GM19397 (cell line): Measurements from ENCODE around the gene ZC3H13.

Source experiments
- ATAC-seq: cut with Tn5 transposase; IDR thresholded peaks from one replicate; pipeline ENCODE4 v1.9.1; 2021; ENCODE audit warnings: mild to moderate bottlenecking, moderate library complexity; ENCODE audit not compliant: unreplicated experiment

The ZC3H13 gene

DNA sequence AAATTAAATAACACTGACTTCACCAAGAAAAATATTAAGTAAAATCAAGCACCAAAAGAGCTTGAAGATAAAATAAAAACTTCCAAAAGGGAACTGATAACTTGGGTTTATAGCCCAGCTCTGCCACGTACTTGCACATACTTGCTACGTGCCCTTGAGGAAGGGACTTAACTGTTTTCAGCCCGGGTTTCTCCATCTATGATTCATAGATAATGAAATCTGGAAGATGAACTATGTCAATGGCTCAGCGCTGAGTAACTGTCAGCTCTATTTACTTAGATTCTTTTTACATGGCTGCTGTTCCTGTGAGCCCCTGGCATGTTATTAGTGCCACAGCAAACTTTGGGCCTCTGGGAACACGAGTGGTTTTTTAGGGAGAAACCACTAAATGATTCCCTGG, 9.6 kb upstream of the ZC3H13 start:
- no peak for ATAC-seq

- ATAC-seq = no peak
Observed at GRCh38 chr13:46059405-46059804, 6.9 kb upstream of the ZC3H13 start.

- ATAC-seq = no peak
Observed at GRCh38 chr13:46058268-46058667, 5.7 kb upstream of the ZC3H13 start.

DNA sequence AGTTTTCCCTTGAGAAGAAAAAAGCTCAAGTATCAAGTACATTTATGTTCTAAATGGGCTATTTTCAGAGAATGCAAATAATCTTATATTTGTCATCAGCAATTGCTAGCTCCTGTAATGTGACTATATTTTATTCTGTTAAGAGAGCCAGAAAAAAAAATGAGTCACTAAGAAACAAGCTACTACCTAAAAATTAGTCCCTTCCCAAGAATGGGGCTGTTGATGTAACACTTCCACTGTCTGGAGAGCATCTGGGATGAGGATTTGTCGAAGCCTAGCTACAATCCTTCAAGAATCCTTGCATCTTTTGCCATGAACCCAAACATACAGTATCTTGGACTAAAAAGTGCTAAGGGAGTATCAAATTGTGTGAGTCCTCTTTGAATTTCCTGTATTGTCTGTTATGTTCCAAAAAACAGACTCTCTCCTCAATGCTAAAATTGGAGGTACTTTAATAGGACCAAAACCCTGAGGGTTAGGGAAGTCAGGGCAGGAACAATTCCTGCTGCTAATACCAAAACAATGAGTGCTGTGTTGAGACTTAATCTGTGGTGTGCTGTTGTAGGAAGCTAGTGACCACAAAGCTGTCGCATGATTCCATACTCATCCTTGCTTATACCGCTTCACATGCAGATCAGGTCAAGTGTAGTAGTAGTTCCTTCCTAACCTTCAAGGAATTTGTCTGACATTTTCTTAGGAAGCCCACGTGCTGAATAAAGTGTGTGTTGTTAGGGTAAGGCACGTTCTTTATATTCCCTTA, 4.9 kb upstream of the ZC3H13 start:
- ATAC-seq = no peak

DNA sequence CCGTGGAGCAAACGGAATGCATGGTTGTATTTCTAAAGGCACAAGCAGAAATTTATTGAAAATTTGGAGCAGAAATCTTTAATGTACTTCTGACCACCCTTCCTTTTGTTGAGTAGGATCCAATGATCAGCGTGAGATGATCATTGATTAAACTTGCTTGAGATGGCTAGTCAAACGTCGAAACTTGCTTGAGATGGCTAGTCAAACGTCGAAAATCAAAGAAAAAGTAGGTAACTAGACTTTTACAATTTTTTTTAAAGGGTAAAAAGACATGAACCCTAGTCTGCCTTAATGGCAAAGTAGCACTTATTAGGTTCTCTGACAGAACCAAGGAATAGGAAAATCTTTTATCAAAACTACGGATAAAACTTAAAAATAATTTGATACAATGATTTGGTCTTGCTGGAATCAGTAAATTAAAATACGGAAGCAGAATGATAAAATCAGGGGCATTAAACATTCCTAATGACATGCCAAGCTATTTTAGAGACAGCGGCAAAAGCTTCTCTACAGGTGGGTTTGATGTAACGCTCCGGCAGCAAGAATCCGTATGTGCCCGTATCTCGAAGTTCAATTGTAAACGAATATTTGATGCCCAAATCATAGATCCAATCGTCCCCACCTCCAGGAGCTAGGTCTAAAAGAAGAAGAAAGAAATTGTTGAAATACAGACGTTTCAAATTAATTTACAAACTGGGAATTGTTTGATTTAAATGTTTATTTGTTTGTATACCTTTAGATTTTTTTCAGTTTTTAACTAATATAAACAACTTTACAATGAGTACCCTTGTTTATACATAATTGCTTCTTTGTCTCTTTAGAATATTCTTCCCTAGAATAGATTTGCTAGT, 841 bp upstream of the ZC3H13 start:
- no peak for ATAC-seq

DNA sequence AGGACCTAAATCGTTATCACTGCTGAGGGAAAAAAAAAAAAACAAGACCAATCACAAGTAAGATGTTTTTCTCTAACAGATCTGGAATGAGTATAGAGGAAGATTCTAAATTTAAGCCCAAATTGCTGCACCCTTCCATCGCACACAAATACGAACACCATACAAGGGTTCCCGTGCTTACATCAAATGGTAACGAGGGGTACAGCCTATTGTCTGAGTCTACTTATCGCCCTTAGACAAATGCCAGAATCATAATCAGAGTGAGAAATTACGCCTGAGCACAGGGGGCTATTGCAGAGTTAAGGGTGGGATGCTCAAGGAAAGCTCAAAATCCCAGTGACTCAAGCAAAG, 603 bp downstream of the ZC3H13 start:
- ATAC-seq = no peak

DNA sequence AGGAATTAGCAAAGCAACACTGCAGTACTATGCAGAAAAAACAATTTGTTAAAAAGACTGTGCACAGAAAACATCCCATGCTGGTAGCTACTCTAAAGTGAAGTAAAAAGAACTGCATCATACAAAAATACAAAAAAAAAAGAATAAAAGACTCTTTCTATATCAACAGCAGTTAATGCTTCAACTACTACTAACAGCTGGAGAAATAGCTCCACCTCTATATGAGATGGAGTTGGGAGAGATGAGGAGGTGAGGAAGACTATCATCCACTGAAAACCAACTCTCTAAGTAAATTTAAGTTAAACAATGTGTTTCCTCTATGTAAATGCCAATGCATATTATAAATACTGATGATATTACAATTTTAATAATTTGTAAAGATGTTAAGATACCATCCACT, 1.8 kb downstream of the ZC3H13 start:
- no peak for ATAC-seq

DNA sequence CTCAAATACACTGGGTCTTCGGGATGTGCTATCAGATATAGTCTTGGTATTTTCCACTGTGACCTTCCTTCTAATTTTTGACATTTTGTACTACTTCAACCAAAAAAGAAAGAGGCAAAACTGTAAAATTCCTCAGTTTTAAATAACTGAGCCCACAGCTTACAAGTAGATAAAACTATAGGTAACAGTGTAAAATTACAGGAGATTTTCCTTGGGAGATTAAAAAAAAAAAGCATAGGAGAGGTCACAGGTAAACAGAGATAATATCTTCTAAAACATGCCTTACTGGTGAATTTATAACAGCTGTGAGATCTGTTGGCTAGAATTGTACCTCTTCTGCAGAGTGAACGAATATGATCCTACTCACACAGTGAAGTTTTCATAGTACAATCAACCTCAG, 7.1 kb downstream of the ZC3H13 start:
- ATAC-seq = no peak

DNA sequence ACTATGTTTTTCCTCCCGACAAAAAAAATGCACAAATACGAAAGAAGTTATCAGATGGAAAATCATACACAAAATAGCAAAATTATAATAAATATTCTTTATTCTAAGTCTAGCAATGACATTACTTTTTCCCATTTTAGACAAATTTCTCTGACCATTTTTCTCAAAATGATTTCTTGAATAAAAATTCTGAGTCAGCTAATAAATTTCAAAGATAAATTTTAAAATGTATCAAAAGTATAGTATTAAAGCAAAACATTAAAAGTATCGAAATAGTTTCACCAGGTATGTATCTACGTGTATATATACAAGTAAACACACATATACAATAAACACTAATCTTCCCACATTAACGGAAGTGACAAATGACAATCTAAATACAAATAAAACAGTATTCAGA, 8.9 kb downstream of the ZC3H13 start:
- no peak for ATAC-seq

DNA sequence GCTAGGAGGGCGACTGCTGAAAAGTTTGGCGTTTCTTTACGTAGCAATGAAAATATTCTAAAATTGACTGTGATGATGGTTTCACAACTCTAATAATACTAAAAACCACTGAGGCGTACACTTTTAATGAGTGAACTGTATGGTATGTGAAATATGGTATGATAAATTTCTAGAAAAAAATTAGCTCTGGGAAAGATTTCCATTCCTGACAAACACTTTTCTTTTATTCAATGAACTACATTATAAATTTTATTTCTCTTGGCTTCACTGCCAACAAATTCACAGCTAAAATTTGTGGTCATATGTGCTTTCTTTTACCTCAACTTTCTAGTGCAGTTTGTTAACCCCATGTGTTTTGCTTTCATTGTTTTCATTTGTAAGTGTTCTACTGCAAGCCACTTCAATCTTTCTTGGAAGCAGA, 11.1 kb downstream of the ZC3H13 start:
- no peak for ATAC-seq

DNA sequence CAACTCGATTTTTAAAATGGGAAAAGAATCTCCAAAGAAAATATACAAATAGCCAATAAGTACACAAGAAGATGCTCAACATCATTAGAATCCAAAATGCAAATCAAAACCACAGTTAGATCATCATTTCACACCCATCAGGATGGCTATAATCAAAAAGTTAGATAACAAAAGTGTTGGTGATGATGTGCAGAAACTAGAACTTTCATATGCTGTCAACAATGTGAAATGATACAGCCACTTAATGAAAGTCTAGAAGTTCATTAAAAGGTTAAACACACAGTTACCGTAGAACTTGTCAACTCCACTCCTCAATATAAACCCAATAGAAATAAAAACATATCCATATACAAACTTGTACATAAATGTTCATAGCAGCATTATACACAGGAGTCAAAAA, 11.8 kb downstream of the ZC3H13 start:
- no peak for ATAC-seq

GRCh38 chr13:46039411-46040182, 12.9 kb downstream of the ZC3H13 start:
- ATAC-seq = no peak

- ATAC-seq = no peak
Observed at GRCh38 chr13:46038296-46038695, 14.2 kb downstream of the ZC3H13 start.

- no peak for ATAC-seq
Observed at GRCh38 chr13:46035066-46035465, 17.5 kb downstream of the ZC3H13 start.

DNA sequence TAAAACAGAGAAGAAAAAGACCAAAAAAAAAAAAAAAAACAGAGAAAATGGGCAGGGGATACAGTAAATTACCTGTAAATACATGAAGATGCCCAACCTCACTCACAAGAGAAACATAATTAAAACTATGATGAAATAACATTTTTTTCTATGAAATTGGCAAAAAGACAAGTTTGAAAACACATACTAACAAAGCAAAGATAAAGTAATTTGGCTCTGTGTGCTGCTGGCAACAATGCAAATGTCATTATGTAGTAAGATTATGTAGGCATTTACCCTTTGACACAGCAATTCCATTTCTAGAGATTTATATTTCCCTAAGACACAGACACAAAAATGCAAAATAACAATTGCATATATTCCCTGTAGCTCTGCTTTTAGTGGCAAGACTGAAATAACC, 20.2 kb downstream of the ZC3H13 start:
- no peak for ATAC-seq

- no peak for ATAC-seq
Observed at GRCh38 chr13:46031581-46032263, 20.8 kb downstream of the ZC3H13 start.

GRCh38 chr13:46025157-46025556, 27.4 kb downstream of the ZC3H13 start:
- ATAC-seq = no peak

GRCh38 chr13:46022481-46022880, 30.1 kb downstream of the ZC3H13 start:
- no peak for ATAC-seq

GRCh38 chr13:46016216-46016615, 36.3 kb downstream of the ZC3H13 start:
- no peak for ATAC-seq

DNA sequence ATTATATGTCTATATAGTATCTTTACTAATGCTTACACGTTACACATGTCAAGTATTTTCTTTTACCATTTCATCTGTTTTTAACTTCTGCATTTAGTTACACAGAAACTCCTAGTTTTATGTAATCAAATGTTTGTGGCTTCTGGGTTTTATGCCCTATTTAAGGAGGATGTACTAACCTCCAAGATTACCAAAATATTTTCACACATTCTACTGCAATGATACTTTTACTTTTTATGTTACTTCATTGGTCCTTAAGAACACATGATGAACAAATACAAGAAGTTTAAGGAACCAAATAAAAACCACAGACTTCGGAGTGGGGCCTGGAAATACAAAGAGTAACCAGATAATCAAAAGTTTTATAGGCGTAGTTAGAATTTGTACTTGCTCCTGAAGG, 37.2 kb downstream of the ZC3H13 start:
- ATAC-seq = no peak

DNA sequence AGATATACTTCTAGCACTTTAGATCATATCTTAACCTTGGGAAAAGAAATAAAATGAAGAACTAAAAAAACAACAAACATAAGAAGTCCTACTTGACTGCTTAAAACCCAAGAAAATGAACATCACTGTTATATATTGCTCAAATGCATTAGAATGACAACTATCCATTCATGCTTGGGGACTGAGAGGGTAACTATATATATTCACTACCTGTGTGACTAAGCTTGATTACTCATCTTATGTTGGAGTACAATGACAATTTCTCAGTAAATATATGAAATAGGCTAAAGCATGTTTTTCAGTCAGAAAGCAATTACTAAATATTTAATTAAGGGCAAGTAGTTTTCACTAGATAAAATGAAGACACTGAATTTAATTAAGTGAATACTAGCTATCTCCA, 40.1 kb downstream of the ZC3H13 start:
- ATAC-seq = no peak
